Neuronal stem cell (in vitro differentiated cells): ENCODE data around the gene CCDC126.

ENCODE experiments used
- DNase-seq: peaks from one replicate; pipeline ENCODE4 v3.0.0-alpha.2; 2013; ENCODE audit warnings: low spot score
- H2AFZ ChIP-seq: one replicate; pipeline ENCODE4 v1.6.1; 2013; ENCODE audit warnings: mild to moderate bottlenecking, low read length, inconsistent platforms
- H2AK5ac ChIP-seq: 2 replicates; pipeline ENCODE4 v1.6.1; 2013; ENCODE audit warnings: low read depth, mild to moderate bottlenecking, inconsistent platforms, low read length, moderate library complexity, mixed read lengths
- H2BK120ac ChIP-seq: 2 replicates; pipeline ENCODE4 v1.6.1; 2013; ENCODE audit warnings: low read depth, mild to moderate bottlenecking, inconsistent platforms, low read length, moderate library complexity, mixed read lengths
- H2BK12ac ChIP-seq: one replicate; pipeline ENCODE4 v1.6.1; 2013; ENCODE audit warnings: low read length, inconsistent platforms
- H2BK15ac ChIP-seq: 2 replicates; pipeline ENCODE4 v1.6.1; 2013; ENCODE audit warnings: mild to moderate bottlenecking, low read length, inconsistent platforms, mixed read lengths
- H2BK5ac ChIP-seq: one replicate; pipeline ENCODE4 v1.6.1; 2013; ENCODE audit warnings: inconsistent platforms, mild to moderate bottlenecking, low read length, moderate library complexity
- H3K14ac ChIP-seq: one replicate; pipeline ENCODE4 v1.6.1; 2013; ENCODE audit warnings: low read length, inconsistent platforms
- H3K18ac ChIP-seq: 2 replicates; pipeline ENCODE4 v1.6.1; 2013; ENCODE audit warnings: low read length, inconsistent platforms
- H3K23ac ChIP-seq: 2 replicates; pipeline ENCODE4 v1.6.1; 2013; ENCODE audit warnings: low read depth, mild to moderate bottlenecking, mixed read lengths, low read length, inconsistent platforms; ENCODE audit not compliant: poor library complexity
- H3K27ac ChIP-seq: replicated peaks from 3 replicates; pipeline ENCODE4 v1.5.1; 2013; ENCODE audit warnings: low read length, inconsistent platforms
- H3K27me3 ChIP-seq, 3 experiments: 2 replicates each; pipeline ENCODE4 v1.6.1; 2013; ENCODE audit warnings: low read length in 3 of 3, mild to moderate bottlenecking in 2 of 3, inconsistent platforms in 1 of 3, low read depth in 1 of 3, mixed read lengths in 1 of 3, moderate library complexity in 1 of 3; ENCODE audit not compliant: control insufficient read depth in 3 of 3, insufficient read depth in 3 of 3
- H3K36me3 ChIP-seq, 2 donors: replicated peaks in 1 of 2; 2 replicates each; pipeline ENCODE4 v1.6.1; 2013; ENCODE audit warnings: low read length in 2 of 2; ENCODE audit not compliant: control insufficient read depth in 2 of 2, insufficient read depth in 2 of 2
- H3K4ac ChIP-seq: 2 replicates; pipeline ENCODE4 v1.6.1; 2013; ENCODE audit warnings: inconsistent platforms, mild to moderate bottlenecking, low read length, moderate library complexity
- H3K4me1 ChIP-seq, 2 donors: 1 replicate in 1 of 2; 2 replicates in 1 of 2; pipeline ENCODE4 v1.6.1; 2013; ENCODE audit warnings: low read length in 2 of 2, low read depth in 1 of 2; ENCODE audit not compliant: control insufficient read depth in 2 of 2, insufficient read depth in 1 of 2
- H3K4me2 ChIP-seq: one replicate; pipeline ENCODE4 v1.6.1; 2013; ENCODE audit warnings: mild to moderate bottlenecking, low read length, inconsistent platforms; ENCODE audit not compliant: insufficient read depth, poor library complexity, severe bottlenecking
- H3K4me3 ChIP-seq, 2 donors: 2 replicates each; pipeline ENCODE4 v1.5.1; 2013; ENCODE audit warnings: low read length in 2 of 2, mild to moderate bottlenecking in 2 of 2, inconsistent platforms in 1 of 2, moderate library complexity in 1 of 2
- H3K79me1 ChIP-seq: one replicate; pipeline ENCODE4 v1.6.1; 2013; ENCODE audit warnings: low read depth, mild to moderate bottlenecking, inconsistent platforms, low read length, moderate library complexity
- H3K9ac ChIP-seq: one replicate; pipeline ENCODE4 v1.6.1; 2013; ENCODE audit warnings: mild to moderate bottlenecking, low read depth, low read length, inconsistent platforms; ENCODE audit not compliant: poor library complexity
- H3K9me3 ChIP-seq, 2 donors: replicated peaks in 1 of 2; 2 replicates each; pipeline versions ENCODE3 to v1.6.1; 2013; ENCODE audit warnings: low read length in 2 of 2, mild to moderate bottlenecking in 2 of 2, inconsistent platforms in 1 of 2, low read depth in 1 of 2, mixed read lengths in 1 of 2, moderate library complexity in 1 of 2; ENCODE audit not compliant: control insufficient read depth in 2 of 2, insufficient read depth in 1 of 2
- H4K8ac ChIP-seq: one replicate; pipeline ENCODE4 v1.6.1; 2013; ENCODE audit warnings: low read depth, mild to moderate bottlenecking, inconsistent platforms, low read length, moderate library complexity
- H4K91ac ChIP-seq: one replicate; pipeline ENCODE4 v1.6.1; 2013; ENCODE audit warnings: low read length, low read depth, mild to moderate bottlenecking, inconsistent platforms; ENCODE audit not compliant: poor library complexity
- WGBS, 2 donors: extraction: QIAGEN DNeasy Blood & Tissue Kit; methylation state at CpG; one replicate each; pipeline ENCODE4 v1.1.7; 2013; ENCODE audit warnings: missing lambda C conversion rate in 2 of 2, mixed read lengths in 1 of 2; ENCODE audit not compliant: insufficient read length in 2 of 2, insufficient replicate concordance in 1 of 2; ENCODE audit errors: extremely low coverage in 2 of 2; 5-methylcytosine and 5-hydroxymethylcytosine counted together

The CCDC126 gene

GRCh38 chr7:23658831-23659427 lies 61.7 kb downstream of the CCDC126 start:
- Histone ChIP-seq H3K18ac (no peak overlapping the region), H3K4me2 (no peak overlapping the region), H2BK120ac (no peak overlapping the region), H2BK5ac (no peak overlapping the region), H3K27ac (no peak overlapping the region), H3K79me1 (no peaks in the 10 kb centered on the region), H2BK12ac (no peak overlapping the region), H3K4ac (no peak overlapping the region), H3K23ac (no peak overlapping the region), H2AK5ac (no peak overlapping the region), H3K14ac (no peak overlapping the region), H3K4me3 (no peak overlapping the region), H4K91ac (no peak overlapping the region), H3K27me3 (no peaks in the 10 kb centered on the region), H2AFZ (no peak overlapping the region), H4K8ac (no peak overlapping the region), H3K9me3 (peaks cover 6 to 13% of the 10 kb centered on the region in 2 donors), H3K4me1 (peaks cover 2% of the 10 kb centered on the region in 2 donors), H3K9ac (no peak overlapping the region), H2BK15ac (no peak overlapping the region), H3K36me3 (no peaks in the 10 kb centered on the region)
- no peak for DNase-seq
- no CpG with 5 or more reads among the region's 7 CpGs for WGBS, 2 donors

GRCh38 chr7:23661385-23661784 lies 64.2 kb downstream of the CCDC126 start:
- peaks cover 2% of the 10 kb centered on the region in 2 donors for H3K4me1 ChIP-seq
- no peak overlapping the region for H3K4ac ChIP-seq
- no peak overlapping the region for H3K14ac ChIP-seq
- DNase-seq = no peak
- H2BK5ac ChIP-seq = no peak overlapping the region
- H3K9me3 ChIP-seq = peaks cover 0 to 5% of the 10 kb centered on the region in 2 donors
- peak overlapping the region; percentile 29 for H2AFZ ChIP-seq
- no peak overlapping the region for H3K27ac ChIP-seq
- WGBS, 2 donors = no CpG with 5 or more reads among the region's 3 CpGs
- no peak overlapping the region for H3K4me3 ChIP-seq
- H3K27me3 ChIP-seq = no peaks in the 10 kb centered on the region
- no peak overlapping the region for H2BK15ac ChIP-seq
- no peak overlapping the region for H2AK5ac ChIP-seq
- no peak overlapping the region for H3K23ac ChIP-seq
- no peaks in the 10 kb centered on the region for H3K79me1 ChIP-seq
- H3K4me2 ChIP-seq = no peak overlapping the region
- no peak overlapping the region for H3K18ac ChIP-seq
- no peak overlapping the region for H4K8ac ChIP-seq
- no peak overlapping the region for H3K9ac ChIP-seq
- no peak overlapping the region for H2BK12ac ChIP-seq
- no peaks in the 10 kb centered on the region for H3K36me3 ChIP-seq
- H4K91ac ChIP-seq = no peak overlapping the region
- H2BK120ac ChIP-seq = no peak overlapping the region

GRCh38 chr7:23662124-23662983 lies 65.2 kb downstream of the CCDC126 start:
- Histone ChIP-seq H2BK5ac (no peak overlapping the region), H2BK120ac (no peak overlapping the region), H3K27me3 (no peaks in the 10 kb centered on the region), H3K27ac (no peak overlapping the region), H3K4me3 (no peak overlapping the region), H2BK15ac (no peak overlapping the region), H2AK5ac (no peak overlapping the region), H3K14ac (no peak overlapping the region), H3K9me3 (peaks cover 0 to 5% of the 10 kb centered on the region in 2 donors), H2AFZ (peak overlapping the region; percentile 20), H2BK12ac (no peak overlapping the region), H4K8ac (no peak overlapping the region), H3K9ac (no peak overlapping the region), H3K18ac (no peak overlapping the region), H3K4me2 (no peak overlapping the region), H4K91ac (no peak overlapping the region), H3K23ac (no peak overlapping the region), H3K79me1 (no peaks in the 10 kb centered on the region), H3K4ac (no peak overlapping the region), H3K36me3 (no peaks in the 10 kb centered on the region), H3K4me1 (peaks cover 2% of the 10 kb centered on the region in 2 donors)
- no CpG with 5 or more reads among the region's 8 CpGs for WGBS, 2 donors
- DNase-seq = no peak

- no CpG with 5 or more reads among the region's 2 CpGs for WGBS, 2 donors
- H4K91ac ChIP-seq = no peak overlapping the region
Measured at GRCh38 chr7:23662984-23663313, 65.8 kb downstream of the CCDC126 start.

More at GRCh38 chr7:23662984-23663313, 65.8 kb downstream of the CCDC126 start:
- Histone ChIP-seq H2BK12ac (no peak overlapping the region), H3K4ac (no peak overlapping the region), H2AK5ac (no peak overlapping the region), H3K27ac (no peak overlapping the region), H3K9me3 (peaks cover 0 to 5% of the 10 kb centered on the region in 2 donors), H3K14ac (no peak overlapping the region), H3K79me1 (no peaks in the 10 kb centered on the region), H3K27me3 (no peaks in the 10 kb centered on the region), H3K36me3 (no peaks in the 10 kb centered on the region), H2BK5ac (no peak overlapping the region), H3K23ac (no peak overlapping the region), H4K8ac (no peak overlapping the region), H2AFZ (peak overlapping the region; percentile 20), H3K4me3 (no peak overlapping the region), H2BK120ac (no peak overlapping the region), H3K9ac (no peak overlapping the region), H3K4me1 (peaks cover 2% of the 10 kb centered on the region in 2 donors), H2BK15ac (no peak overlapping the region), H3K4me2 (no peak overlapping the region), H3K18ac (no peak overlapping the region)
- no peak for DNase-seq
